Nephron (organoid): ENCODE results near the gene C1orf226.

Source experiments
- H3K27ac Mint-ChIP-seq, 3 experiments: 2 replicates each; pipeline ENCODE4 v1.8.0; 2020; ENCODE audit warnings: mixed read lengths in 3 of 3, mild to moderate bottlenecking in 2 of 3, moderate library complexity in 1 of 3
- H3K27me3 Mint-ChIP-seq: 2 replicates; pipeline ENCODE4 v1.8.0; 2021; ENCODE audit warnings: low read depth, mild to moderate bottlenecking, moderate library complexity, mixed read lengths
- H3K36me3 Mint-ChIP-seq: 2 replicates; pipeline ENCODE4 v1.8.0; 2020; ENCODE audit warnings: low read depth, mixed read lengths
- H3K4me1 Mint-ChIP-seq: 2 replicates; pipeline ENCODE4 v1.8.0; 2020; ENCODE audit warnings: mixed read lengths
- H3K4me3 Mint-ChIP-seq, 3 experiments: 2 replicates each; pipeline ENCODE4 v1.8.0; 2020; ENCODE audit warnings: mild to moderate bottlenecking in 3 of 3, mixed read lengths in 3 of 3, moderate library complexity in 2 of 3
- H3K9me3 Mint-ChIP-seq: 2 replicates; pipeline ENCODE4 v1.8.0; 2020; ENCODE audit warnings: mixed read lengths
- CTCF ChIP-seq, 3 experiments: fragments of 200-600 bp; sonication (generic); IDR thresholded peaks; one replicate each; pipeline ENCODE4 v1.5.0; 2021; ENCODE audit warnings: antibody characterized with exemption in 3 of 3; ENCODE audit not compliant: unreplicated experiment in 3 of 3

Gene C1orf226

GRCh38 chr1:162381383-162381782, at the start of gene C1orf226:
Gene C1orf226, plus strand, starts transcription at chr1:162381728. Its CDS starts 174 bp downstream, at chr1:162381902.
- TF ChIP-seq CTCF (IDR thresholded peaks at IDR 0.05; ENCODE audit: unreplicated experiment in 3 of 3) = no peak
- no peaks in the 10 kb centered on the region for H3K9me3 Mint-ChIP-seq
- peaks cover 4% of the 10 kb centered on the region for H3K36me3 Mint-ChIP-seq
- H3K27ac Mint-ChIP-seq = no peak within 1 kb of the TSS
- H3K27me3 Mint-ChIP-seq = no peaks in the 10 kb centered on the region
- no peak within 1 kb of the TSS for H3K4me3 Mint-ChIP-seq
- H3K4me1 Mint-ChIP-seq = peaks cover 2% of the 10 kb centered on the region

- peaks cover 21% of the 10 kb centered on the region for H3K4me1 Mint-ChIP-seq
- H3K27me3 Mint-ChIP-seq = no peaks in the 10 kb centered on the region
- no peak for TF ChIP-seq CTCF (IDR thresholded peaks at IDR 0.05; ENCODE audit: unreplicated experiment in 3 of 3)
- H3K36me3 Mint-ChIP-seq = no peaks in the 10 kb centered on the region
- no peak overlapping the region for H3K27ac Mint-ChIP-seq
- no peak overlapping the region for H3K4me3 Mint-ChIP-seq
- no peaks in the 10 kb centered on the region for H3K9me3 Mint-ChIP-seq
Measured at GRCh38 chr1:162333991-162334390, 47.5 kb upstream of the C1orf226 start.

GRCh38 chr1:162335126-162335525, 46.4 kb upstream of the C1orf226 start:
- TF ChIP-seq CTCF (IDR thresholded peaks at IDR 0.05; ENCODE audit: unreplicated experiment in 3 of 3) = no peak
- Mint-ChIP-seq H3K27me3 (no peaks in the 10 kb centered on the region), H3K4me1 (peaks cover 18% of the 10 kb centered on the region), H3K27ac (peak overlapping the region in 2 of 3 experiments; percentile 24 to 31), H3K4me3 (no peak overlapping the region), H3K36me3 (no peaks in the 10 kb centered on the region), H3K9me3 (no peaks in the 10 kb centered on the region)

- no peak for TF ChIP-seq CTCF (IDR thresholded peaks at IDR 0.05; ENCODE audit: unreplicated experiment in 3 of 3)
- H3K27ac Mint-ChIP-seq = no peak overlapping the region
- H3K4me3 Mint-ChIP-seq = no peak overlapping the region
- H3K9me3 Mint-ChIP-seq = no peaks in the 10 kb centered on the region
- peaks cover 12% of the 10 kb centered on the region for H3K4me1 Mint-ChIP-seq
- no peaks in the 10 kb centered on the region for H3K36me3 Mint-ChIP-seq
- no peaks in the 10 kb centered on the region for H3K27me3 Mint-ChIP-seq
Measured at GRCh38 chr1:162336621-162337285, 44.8 kb upstream of the C1orf226 start.

- H3K36me3 Mint-ChIP-seq = peaks cover 10% of the 10 kb centered on the region
- no peaks in the 10 kb centered on the region for H3K4me1 Mint-ChIP-seq
- no peak overlapping the region for H3K27ac Mint-ChIP-seq
- no peaks in the 10 kb centered on the region for H3K27me3 Mint-ChIP-seq
- TF ChIP-seq CTCF (IDR thresholded peaks at IDR 0.05; ENCODE audit: unreplicated experiment in 3 of 3) = no peak
- H3K9me3 Mint-ChIP-seq = no peaks in the 10 kb centered on the region
- H3K4me3 Mint-ChIP-seq = no peak overlapping the region
Measured at GRCh38 chr1:162342452-162342983, 39.0 kb upstream of the C1orf226 start.

- H3K4me1 Mint-ChIP-seq = no peaks in the 10 kb centered on the region
- no peak overlapping the region for H3K27ac Mint-ChIP-seq
- no peaks in the 10 kb centered on the region for H3K27me3 Mint-ChIP-seq
- H3K36me3 Mint-ChIP-seq = peaks cover 13% of the 10 kb centered on the region
- TF ChIP-seq CTCF (IDR thresholded peaks at IDR 0.05; ENCODE audit: unreplicated experiment in 3 of 3) = no peak
- H3K4me3 Mint-ChIP-seq = no peak overlapping the region
- H3K9me3 Mint-ChIP-seq = no peaks in the 10 kb centered on the region
Measured at GRCh38 chr1:162343470-162343869, 38.1 kb upstream of the C1orf226 start.
